ENCODE measurements around the gene MRO. TPM values are rescaled to one million over a fixed set of nuclear protein-coding genes. Genes with fewer than 3 reads are reported as not detected.

MRO gene
- total and polyA plus RNA-seq, 10 of the 15 experiments (the other 5 are each of a cell fraction or from before 2014, with no cell fraction given), result 0.11 to 0.18 TPM; not detected in 8

DNA sequence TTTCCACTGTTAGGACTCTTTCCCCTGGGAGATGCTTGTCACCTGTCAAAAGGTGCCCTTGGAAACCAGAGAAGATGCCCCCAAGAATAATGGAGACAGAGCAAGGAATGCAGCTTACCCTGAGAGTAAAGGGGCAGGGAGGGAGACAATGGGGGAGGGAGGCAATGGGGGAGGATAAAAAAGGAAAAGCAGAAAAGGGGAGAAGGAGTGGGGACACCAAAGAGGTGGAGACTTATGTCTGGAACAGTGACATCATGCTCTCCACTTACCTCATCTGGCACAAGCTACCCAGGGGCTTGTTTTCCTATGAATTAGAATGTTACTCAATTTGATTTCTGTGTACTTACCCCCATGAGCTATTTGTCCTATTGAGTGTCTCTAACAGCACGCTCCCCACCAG, 67.9 kb downstream of the MRO start:
- BruUV-seq (replicated peaks), result no TSS peak
- RAD21 ChIA-PET (ENCODE audit: unreplicated experiment), result no interaction called here
- no peak overlapping the region for H3K9ac ChIP-seq (ENCODE audit: control insufficient read depth, insufficient read depth, low read length)
- SMC1A ChIA-PET (ENCODE audit: uncharacterized antibody, unreplicated experiment), result no interaction called here
- no peaks in the 10 kb centered on the region for H4K20me1 ChIP-seq (ENCODE audit: control insufficient read depth, insufficient read depth)
- WGBS (ENCODE audit: insufficient coverage, insufficient replicate concordance, low lambda C conversion rate, missing lambda C conversion rate), result 8% methylated on average over 1 of the region's 1 CpG
- ATAC-seq, result no peak
- no peak for FAIRE-seq
- TF ChIP-seq, protein P1, sequence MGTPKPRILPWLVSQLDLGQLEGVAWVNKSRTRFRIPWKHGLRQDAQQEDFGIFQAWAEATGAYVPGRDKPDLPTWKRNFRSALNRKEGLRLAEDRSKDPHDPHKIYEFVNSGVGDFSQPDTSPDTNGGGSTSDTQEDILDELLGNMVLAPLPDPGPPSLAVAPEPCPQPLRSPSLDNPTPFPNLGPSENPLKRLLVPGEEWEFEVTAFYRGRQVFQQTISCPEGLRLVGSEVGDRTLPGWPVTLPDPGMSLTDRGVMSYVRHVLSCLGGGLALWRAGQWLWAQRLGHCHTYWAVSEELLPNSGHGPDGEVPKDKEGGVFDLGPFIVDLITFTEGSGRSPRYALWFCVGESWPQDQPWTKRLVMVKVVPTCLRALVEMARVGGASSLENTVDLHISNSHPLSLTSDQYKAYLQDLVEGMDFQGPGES (IDR thresholded peaks at IDR 0.05), result no peak
- TF ChIP-seq, protein P2, sequence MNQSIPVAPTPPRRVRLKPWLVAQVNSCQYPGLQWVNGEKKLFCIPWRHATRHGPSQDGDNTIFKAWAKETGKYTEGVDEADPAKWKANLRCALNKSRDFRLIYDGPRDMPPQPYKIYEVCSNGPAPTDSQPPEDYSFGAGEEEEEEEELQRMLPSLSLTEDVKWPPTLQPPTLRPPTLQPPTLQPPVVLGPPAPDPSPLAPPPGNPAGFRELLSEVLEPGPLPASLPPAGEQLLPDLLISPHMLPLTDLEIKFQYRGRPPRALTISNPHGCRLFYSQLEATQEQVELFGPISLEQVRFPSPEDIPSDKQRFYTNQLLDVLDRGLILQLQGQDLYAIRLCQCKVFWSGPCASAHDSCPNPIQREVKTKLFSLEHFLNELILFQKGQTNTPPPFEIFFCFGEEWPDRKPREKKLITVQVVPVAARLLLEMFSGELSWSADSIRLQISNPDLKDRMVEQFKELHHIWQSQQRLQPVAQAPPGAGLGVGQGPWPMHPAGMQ (IDR thresholded peaks at IDR 0.05; ENCODE audit: borderline replicate concordance), result no peak
- no peak for TF ChIP-seq SMAD1 (IDR thresholded peaks at IDR 0.05; ENCODE audit: low read depth, partially characterized antibody)
- TF ChIP-seq BCL3 (IDR thresholded peaks at IDR 0.05; ENCODE audit: borderline replicate concordance, insufficient read depth, low read depth, low read length, poor library complexity, severe bottlenecking), result no peak
- no peak overlapping the region for H3K4me2 ChIP-seq (ENCODE audit: control insufficient read depth, insufficient read depth)
- H2AFZ ChIP-seq (ENCODE audit: control insufficient read depth, low read depth, low read length), result no peak overlapping the region
- CTCF ChIA-PET, result no interaction called here
- H3K27ac ChIP-seq (ENCODE audit: control insufficient read depth, insufficient read depth), result no peak overlapping the region
- no peaks in the 10 kb centered on the region for H3K79me2 ChIP-seq (ENCODE audit: control insufficient read depth, insufficient read depth, low read length)
- no peak overlapping the region for H3K4me3 ChIP-seq
- H3K9me3 ChIP-seq (replicated peaks; ENCODE audit: control insufficient read depth, insufficient read depth, low read length), result no peaks in the 10 kb centered on the region; the same call in 2 of the 3 replicates
- DNase-seq (ENCODE audit: low read depth, low spot score), result no peak
- in situ Hi-C loops (cut with MboI), result no loop called here
- intact Hi-C loops (cut with micrococcal nuclease; ENCODE audit: unreplicated experiment), result no loop called here
- POLR2A ChIA-PET, result interaction anchor here (0.6 kb wide), 1 partner anchor 26 kb away, joined by 3 read pairs; no protein-coding TSS in a partner anchor
- H3K4me1 ChIP-seq (ENCODE audit: control insufficient read depth, insufficient read depth, low read length), result no peaks in the 10 kb centered on the region
- peaks cover 0 to 10% of the 10 kb centered on the region in 2 experiments for H3K27me3 ChIP-seq (replicated peaks in 1 of 2; ENCODE audit: control insufficient read depth in 2 of 2, insufficient read depth in 2 of 2, low read length in 1 of 2)
- H3K36me3 ChIP-seq (ENCODE audit: control insufficient read depth in 2 of 2, insufficient read depth in 2 of 2, low read length in 1 of 2), result no peaks in the 10 kb centered on the region
